GM23338 (cell line): Measurements from ENCODE around the gene LAMC2. TPM values are rescaled to one million over a fixed set of nuclear protein-coding genes. Genes with fewer than 3 reads are reported as not detected.
A peak's percentile ranks its signal among the peaks of the same experiment; 100 is the strongest.

Source experiments
- ATAC-seq: fragments of 200-7000 bp; cut with Tn5 transposase; 3 replicates; pipeline ENCODE4 v1.9.1; 2020
- DNase-seq: peaks from one replicate; pipeline ENCODE4 v3.0.0-alpha.2; 2015; ENCODE audit warnings: low spot score
- H2AFZ ChIP-seq: fragments of 200-600 bp; sonication (generic); 2 replicates; pipeline ENCODE4 v1.8.0; 2016; ENCODE audit warnings: antibody characterized with exemption, mild to moderate bottlenecking, moderate library complexity
- H3F3A ChIP-seq: fragments of 200-600 bp; sonication (generic); replicated peaks from 2 replicates; pipeline ENCODE4 v1.8.0; 2017; ENCODE audit warnings: antibody characterized with exemption, mixed run types, low read depth
- H3K27ac ChIP-seq: fragments of 200-600 bp; sonication (generic); 2 replicates; pipeline ENCODE4 v1.6.1; 2016; ENCODE audit warnings: low read depth
- H3K27me3 ChIP-seq: fragments of 200-600 bp; sonication (generic); 2 replicates; pipeline ENCODE4 v1.8.0; 2016; ENCODE audit warnings: mild to moderate bottlenecking, mixed run types, moderate library complexity; ENCODE audit not compliant: insufficient read depth
- H3K36me3 ChIP-seq: fragments of 200-600 bp; sonication (generic); 2 replicates; pipeline ENCODE4 v1.8.0; 2016; ENCODE audit warnings: mild to moderate bottlenecking; ENCODE audit not compliant: insufficient read depth
- H3K4me1 ChIP-seq: fragments of 200-600 bp; sonication (generic); 2 replicates; pipeline ENCODE4 v1.8.0; 2016; ENCODE audit warnings: mild to moderate bottlenecking, moderate library complexity; ENCODE audit not compliant: insufficient read depth
- H3K4me2 ChIP-seq: fragments of 200-600 bp; sonication (generic); 2 replicates; pipeline ENCODE4 v1.7.1; 2017; ENCODE audit warnings: mixed run types
- H3K4me3 ChIP-seq: fragments of 200-600 bp; sonication (generic); 2 replicates; pipeline ENCODE4 v1.6.1; 2016; ENCODE audit warnings: mixed run types
- H3K79me2 ChIP-seq: fragments of 200-600 bp; sonication (generic); replicated peaks from 2 replicates; pipeline ENCODE4 v1.8.0; 2017; ENCODE audit warnings: mild to moderate bottlenecking; ENCODE audit not compliant: insufficient read depth
- H3K9me2 ChIP-seq: fragments of 200-600 bp; sonication (generic); 2 replicates; pipeline ENCODE4 v1.8.0; 2017; ENCODE audit not compliant: insufficient read depth
- H4K20me1 ChIP-seq: fragments of 200-600 bp; sonication (generic); replicated peaks from 2 replicates; pipeline ENCODE4 v1.8.0; 2017; ENCODE audit warnings: mild to moderate bottlenecking; ENCODE audit not compliant: insufficient read depth
- H3K27ac Mint-ChIP-seq: 2 replicates; pipeline ENCODE4 v1.8.0; 2020; ENCODE audit warnings: inconsistent platforms, mild to moderate bottlenecking, moderate library complexity, mixed read lengths
- H3K27me3 Mint-ChIP-seq: 3 replicates; pipeline ENCODE4 v1.8.0; 2022; ENCODE audit warnings: low read depth, mild to moderate bottlenecking, moderate library complexity, mixed read lengths, inconsistent platforms; ENCODE audit not compliant: insufficient read depth, poor library complexity
- H3K36me3 Mint-ChIP-seq: 3 replicates; pipeline ENCODE4 v1.8.0; 2021; ENCODE audit warnings: low read depth, mild to moderate bottlenecking, inconsistent platforms, moderate library complexity, mixed read lengths
- H3K4me1 Mint-ChIP-seq: 3 replicates; pipeline ENCODE4 v1.8.0; 2020; ENCODE audit warnings: mild to moderate bottlenecking, inconsistent platforms, mixed read lengths
- H3K4me3 Mint-ChIP-seq: 3 replicates; pipeline ENCODE4 v1.8.0; 2021; ENCODE audit warnings: moderate library complexity, mild to moderate bottlenecking, inconsistent platforms, mixed read lengths
- H3K9me3 Mint-ChIP-seq: 3 replicates; pipeline ENCODE4 v1.8.0; 2020; ENCODE audit warnings: moderate library complexity, mild to moderate bottlenecking, inconsistent platforms, mixed read lengths
- CREB1 ChIP-seq: fragments of 250-450 bp; sonication (Bioruptor Pico); IDR thresholded peaks from 2 replicates; pipeline ENCODE4 v1.5.0; 2020; ENCODE audit warnings: low read depth, mild to moderate bottlenecking, moderate library complexity
- EZH2 ChIP-seq: fragments of 200-600 bp; sonication (generic); IDR thresholded peaks from one replicate; pipeline ENCODE4 v1.8.0; 2017; ENCODE audit warnings: antibody characterized with exemption, mild to moderate bottlenecking, low read depth; ENCODE audit not compliant: unreplicated experiment
- EZH2phosphoT487 ChIP-seq: fragments of 200-600 bp; sonication (generic); IDR thresholded peaks from one replicate; pipeline ENCODE4 v1.8.1; 2018; ENCODE audit warnings: antibody characterized with exemption; ENCODE audit not compliant: unreplicated experiment
- JUNB ChIP-seq: IDR thresholded peaks from one replicate; pipeline ENCODE4 v1.6.1; 2016; ENCODE audit warnings: antibody characterized with exemption; ENCODE audit not compliant: unreplicated experiment
- NANOG ChIP-seq: IDR thresholded peaks from 2 replicates; pipeline ENCODE4 v1.6.1; 2016; ENCODE audit warnings: antibody characterized with exemption, borderline replicate concordance
- POLR2AphosphoS5 ChIP-seq: IDR thresholded peaks from 2 replicates; pipeline ENCODE4 v1.6.1; 2016; ENCODE audit warnings: antibody characterized with exemption, low read depth
- STAT1 ChIP-seq: IDR thresholded peaks from one replicate; pipeline ENCODE4 v1.6.1; 2016; ENCODE audit warnings: antibody characterized with exemption; ENCODE audit not compliant: unreplicated experiment
- ZNF114 ChIP-seq: fragments of 250-450 bp; sonication (Bioruptor Pico); IDR thresholded peaks from 2 replicates; pipeline ENCODE4 v1.5.0; 2020; ENCODE audit warnings: mild to moderate bottlenecking, moderate library complexity
- ZNF331 ChIP-seq: fragments of 250-450 bp; sonication (Bioruptor Pico); IDR thresholded peaks from 2 replicates; pipeline ENCODE4 v1.5.0; 2020; ENCODE audit warnings: low read depth, mild to moderate bottlenecking, moderate library complexity
- polyA plus RNA-seq: library from polyadenylated mRNA; unstranded; fragments of >200 nt; fragmentation: Nextera tagmentation; extraction: Ambion mirVana; gene quantifications from 2 replicates; pipeline ENCODE4 v1.2.1, GENCODE V29; 2016
- total RNA-seq: library from RNA; depleted of rRNA; stranded (reverse); fragments of >200 nt; shearing (Covaris generic); gene quantifications from 2 replicates; pipeline ENCODE4 v1.2.3, GENCODE V29; 2014
- TF ChIP-seq, protein P1 (sequence below): IDR thresholded peaks from one replicate; pipeline ENCODE4 v1.6.1; 2018; ENCODE audit warnings: antibody characterized with exemption; ENCODE audit not compliant: unreplicated experiment
- TF ChIP-seq, protein P2 (sequence below), 2 experiments: fragments of 200-600 bp in 1 of 2; sonication (generic) in 1 of 2; conservative IDR thresholded peaks; 2 replicates each; pipeline versions ENCODE4 v1.5.1 to v1.6.1; 2016 to 2017; ENCODE audit warnings: antibody characterized with exemption in 2 of 2, low read depth in 2 of 2, mild to moderate bottlenecking in 2 of 2, moderate library complexity in 1 of 2
- TF ChIP-seq, protein P3 (sequence below): IDR thresholded peaks from 2 replicates; pipeline ENCODE4 v1.6.1; 2016; ENCODE audit warnings: antibody characterized with exemption

The LAMC2 gene
- total and polyA plus RNA-seq, 2 experiments from 2014 or later, result 4.3 to 19.5 TPM

- TF ChIP-seq, protein P1, sequence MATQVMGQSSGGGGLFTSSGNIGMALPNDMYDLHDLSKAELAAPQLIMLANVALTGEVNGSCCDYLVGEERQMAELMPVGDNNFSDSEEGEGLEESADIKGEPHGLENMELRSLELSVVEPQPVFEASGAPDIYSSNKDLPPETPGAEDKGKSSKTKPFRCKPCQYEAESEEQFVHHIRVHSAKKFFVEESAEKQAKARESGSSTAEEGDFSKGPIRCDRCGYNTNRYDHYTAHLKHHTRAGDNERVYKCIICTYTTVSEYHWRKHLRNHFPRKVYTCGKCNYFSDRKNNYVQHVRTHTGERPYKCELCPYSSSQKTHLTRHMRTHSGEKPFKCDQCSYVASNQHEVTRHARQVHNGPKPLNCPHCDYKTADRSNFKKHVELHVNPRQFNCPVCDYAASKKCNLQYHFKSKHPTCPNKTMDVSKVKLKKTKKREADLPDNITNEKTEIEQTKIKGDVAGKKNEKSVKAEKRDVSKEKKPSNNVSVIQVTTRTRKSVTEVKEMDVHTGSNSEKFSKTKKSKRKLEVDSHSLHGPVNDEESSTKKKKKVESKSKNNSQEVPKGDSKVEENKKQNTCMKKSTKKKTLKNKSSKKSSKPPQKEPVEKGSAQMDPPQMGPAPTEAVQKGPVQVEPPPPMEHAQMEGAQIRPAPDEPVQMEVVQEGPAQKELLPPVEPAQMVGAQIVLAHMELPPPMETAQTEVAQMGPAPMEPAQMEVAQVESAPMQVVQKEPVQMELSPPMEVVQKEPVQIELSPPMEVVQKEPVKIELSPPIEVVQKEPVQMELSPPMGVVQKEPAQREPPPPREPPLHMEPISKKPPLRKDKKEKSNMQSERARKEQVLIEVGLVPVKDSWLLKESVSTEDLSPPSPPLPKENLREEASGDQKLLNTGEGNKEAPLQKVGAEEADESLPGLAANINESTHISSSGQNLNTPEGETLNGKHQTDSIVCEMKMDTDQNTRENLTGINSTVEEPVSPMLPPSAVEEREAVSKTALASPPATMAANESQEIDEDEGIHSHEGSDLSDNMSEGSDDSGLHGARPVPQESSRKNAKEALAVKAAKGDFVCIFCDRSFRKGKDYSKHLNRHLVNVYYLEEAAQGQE, result no peak
- TF ChIP-seq, protein P2, sequence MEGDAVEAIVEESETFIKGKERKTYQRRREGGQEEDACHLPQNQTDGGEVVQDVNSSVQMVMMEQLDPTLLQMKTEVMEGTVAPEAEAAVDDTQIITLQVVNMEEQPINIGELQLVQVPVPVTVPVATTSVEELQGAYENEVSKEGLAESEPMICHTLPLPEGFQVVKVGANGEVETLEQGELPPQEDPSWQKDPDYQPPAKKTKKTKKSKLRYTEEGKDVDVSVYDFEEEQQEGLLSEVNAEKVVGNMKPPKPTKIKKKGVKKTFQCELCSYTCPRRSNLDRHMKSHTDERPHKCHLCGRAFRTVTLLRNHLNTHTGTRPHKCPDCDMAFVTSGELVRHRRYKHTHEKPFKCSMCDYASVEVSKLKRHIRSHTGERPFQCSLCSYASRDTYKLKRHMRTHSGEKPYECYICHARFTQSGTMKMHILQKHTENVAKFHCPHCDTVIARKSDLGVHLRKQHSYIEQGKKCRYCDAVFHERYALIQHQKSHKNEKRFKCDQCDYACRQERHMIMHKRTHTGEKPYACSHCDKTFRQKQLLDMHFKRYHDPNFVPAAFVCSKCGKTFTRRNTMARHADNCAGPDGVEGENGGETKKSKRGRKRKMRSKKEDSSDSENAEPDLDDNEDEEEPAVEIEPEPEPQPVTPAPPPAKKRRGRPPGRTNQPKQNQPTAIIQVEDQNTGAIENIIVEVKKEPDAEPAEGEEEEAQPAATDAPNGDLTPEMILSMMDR (conservative IDR thresholded peaks at IDR 0.05; ENCODE audit: low read depth in 2 of 2), result no peak
- TF ChIP-seq CREB1 (CRISPR knock-in tag), result no peak
Observed at GRCh38 chr1:183218971-183219615, 33.0 kb downstream of the LAMC2 start (continued).

DNA sequence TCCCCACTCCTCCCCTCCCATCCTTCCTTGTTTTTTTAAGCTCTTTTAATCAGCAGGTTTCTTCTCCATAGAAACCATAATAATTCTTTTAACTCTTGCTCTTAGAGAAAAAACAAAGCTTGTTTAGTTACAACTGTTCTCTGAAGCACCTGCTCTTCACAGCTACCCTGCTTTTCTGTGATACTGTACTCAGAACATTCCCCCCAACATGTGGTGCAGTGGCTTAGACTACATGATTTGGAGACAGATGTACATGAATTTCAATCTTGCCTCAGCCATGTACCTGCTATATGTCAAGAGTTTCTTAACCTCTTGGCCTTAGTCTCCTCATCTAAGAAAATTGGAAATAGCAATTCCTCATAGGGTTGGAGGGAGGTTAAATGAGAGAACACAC lies 33.5 kb downstream of the LAMC2 start:
- H3K9me3 Mint-ChIP-seq, result no peaks in the 10 kb centered on the region
- Histone ChIP-seq H3K4me2 (no peak overlapping the region), H3F3A (no peaks in the 10 kb centered on the region), H2AFZ (no peak overlapping the region), H3K4me1 (peaks cover 10% of the 10 kb centered on the region), H4K20me1 (no peaks in the 10 kb centered on the region), H3K27ac (peak overlapping the region; percentile 42; the same call in 1 of the 2 replicates), H3K27me3 (no peaks in the 10 kb centered on the region), H3K9me2 (no peaks in the 10 kb centered on the region), H3K4me3 (no peak overlapping the region), H3K79me2 (no peaks in the 10 kb centered on the region), H3K36me3 (no peaks in the 10 kb centered on the region)
- no peaks in the 10 kb centered on the region for H3K36me3 Mint-ChIP-seq
- peaks cover 8% of the 10 kb centered on the region for H3K27me3 Mint-ChIP-seq
- H3K4me1 Mint-ChIP-seq, result peaks cover 26% of the 10 kb centered on the region
- H3K4me3 Mint-ChIP-seq, result no peak overlapping the region
- no peak for DNase-seq
- no peak for ATAC-seq
- no peak overlapping the region for H3K27ac Mint-ChIP-seq
- TF ChIP-seq STAT1 (no peak), JUNB (no peak), EZH2 (no peak), CREB1 (CRISPR knock-in tag) (no peak), NANOG (no peak), POLR2AphosphoS5 (no peak), EZH2phosphoT487 (no peak), ZNF114 (no peak), ZNF331 (CRISPR knock-in tag) (no peak)
- TF ChIP-seq, protein P1, result no peak
- TF ChIP-seq, protein P2 (conservative IDR thresholded peaks at IDR 0.05; ENCODE audit: low read depth in 2 of 2), result no peak
- TF ChIP-seq, protein P3, sequence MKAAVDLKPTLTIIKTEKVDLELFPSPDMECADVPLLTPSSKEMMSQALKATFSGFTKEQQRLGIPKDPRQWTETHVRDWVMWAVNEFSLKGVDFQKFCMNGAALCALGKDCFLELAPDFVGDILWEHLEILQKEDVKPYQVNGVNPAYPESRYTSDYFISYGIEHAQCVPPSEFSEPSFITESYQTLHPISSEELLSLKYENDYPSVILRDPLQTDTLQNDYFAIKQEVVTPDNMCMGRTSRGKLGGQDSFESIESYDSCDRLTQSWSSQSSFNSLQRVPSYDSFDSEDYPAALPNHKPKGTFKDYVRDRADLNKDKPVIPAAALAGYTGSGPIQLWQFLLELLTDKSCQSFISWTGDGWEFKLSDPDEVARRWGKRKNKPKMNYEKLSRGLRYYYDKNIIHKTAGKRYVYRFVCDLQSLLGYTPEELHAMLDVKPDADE, result no peak
